HK-2 (cell line): ENCODE results near the gene CDC73.
"Not testable (repeated sequence)": the region's sequence is repeated elsewhere in the genome, so short reads cannot be mapped to it uniquely, and the experiment has no call there.

Source experiments
- DNase-seq: peaks from one replicate; pipeline ENCODE4 v3.0.0-alpha.2; 2018; ENCODE audit not compliant: unreplicated experiment

The CDC73 gene

DNA sequence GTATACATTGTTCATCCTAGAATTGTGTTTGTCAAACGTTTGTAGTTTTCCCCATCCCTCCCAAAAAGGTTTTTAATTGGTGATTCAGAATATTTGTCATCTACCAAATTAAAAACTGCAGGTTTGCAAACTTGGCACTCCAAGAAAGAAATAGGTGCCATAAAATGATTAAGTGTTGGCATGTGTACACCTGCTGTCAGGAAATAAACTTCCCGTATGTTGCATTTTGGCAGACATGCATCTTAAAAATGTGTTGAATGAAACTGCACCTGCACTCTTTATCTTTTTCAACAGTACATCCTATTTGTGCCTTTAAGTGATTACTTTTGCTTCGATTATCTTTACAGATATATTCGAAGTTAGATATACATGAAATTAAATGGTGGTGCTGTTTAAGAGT, 57.3 kb downstream of the CDC73 start:
- no peak for DNase-seq

DNA sequence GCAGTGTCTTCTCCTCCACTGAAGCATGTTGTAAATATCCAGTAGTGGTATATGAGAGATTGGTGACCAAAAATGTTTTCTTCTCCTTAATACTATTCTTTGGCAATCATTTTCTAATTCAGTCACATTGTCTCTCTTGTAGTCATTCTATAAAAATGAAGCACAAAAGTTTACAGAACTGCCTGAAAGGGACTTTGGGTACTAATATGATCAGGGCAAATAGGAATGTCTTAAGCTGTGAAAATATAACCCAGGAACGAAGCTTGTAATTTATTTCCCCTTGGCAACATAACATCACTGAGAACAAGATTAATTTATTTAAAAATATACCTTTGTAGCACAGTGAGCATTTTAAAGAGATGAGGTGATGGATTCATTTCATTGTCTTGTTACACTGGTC, 59.7 kb downstream of the CDC73 start:
- no peak for DNase-seq

DNA sequence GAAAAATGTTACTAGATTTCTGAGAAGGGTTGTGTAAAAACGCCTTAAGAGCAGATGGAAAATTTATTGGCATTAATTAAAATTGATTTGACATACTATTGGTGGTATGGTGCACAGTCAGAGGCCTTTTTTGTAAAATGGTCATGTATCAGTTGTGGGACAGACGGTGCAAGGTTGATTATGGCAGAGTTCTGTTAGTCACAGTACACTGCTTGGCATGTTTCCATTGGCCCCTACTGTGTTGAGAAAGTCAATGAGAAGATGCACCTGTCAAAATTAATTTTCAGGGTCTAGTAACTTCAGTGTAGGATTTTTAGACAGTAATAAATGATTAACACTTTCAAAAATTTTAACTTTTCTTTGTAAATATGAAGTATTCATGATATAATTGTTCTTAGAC, 60.2 kb downstream of the CDC73 start:
- DNase-seq, result no peak

DNA sequence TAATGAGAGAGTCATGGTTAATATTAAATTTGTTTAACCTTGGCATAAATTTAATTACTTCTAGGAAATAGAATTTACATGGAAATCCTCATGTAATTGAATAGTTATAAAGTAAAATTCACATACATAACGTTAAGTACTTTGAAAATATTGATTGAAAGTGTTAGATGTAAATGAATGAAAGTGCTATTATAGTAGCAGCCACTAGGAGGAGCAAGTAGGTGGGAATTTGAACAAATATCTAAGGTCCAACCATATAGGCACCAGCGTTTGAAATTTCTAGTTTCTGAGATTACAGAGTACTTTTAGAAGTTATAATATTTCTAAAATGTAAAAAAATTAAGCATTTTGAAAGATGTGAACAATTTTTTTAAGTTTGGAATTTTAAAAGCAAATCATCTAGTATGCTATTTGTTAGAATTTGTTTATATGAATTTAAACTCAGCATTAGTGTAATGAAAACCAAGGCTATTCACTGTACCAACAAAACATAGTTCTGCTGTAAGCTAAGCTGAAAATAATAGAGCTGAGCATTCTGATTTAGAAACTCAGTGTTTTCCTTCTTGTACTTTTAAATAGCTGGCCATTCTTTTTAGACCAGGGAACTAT, 61.3 kb downstream of the CDC73 start:
- no peak for DNase-seq

DNA sequence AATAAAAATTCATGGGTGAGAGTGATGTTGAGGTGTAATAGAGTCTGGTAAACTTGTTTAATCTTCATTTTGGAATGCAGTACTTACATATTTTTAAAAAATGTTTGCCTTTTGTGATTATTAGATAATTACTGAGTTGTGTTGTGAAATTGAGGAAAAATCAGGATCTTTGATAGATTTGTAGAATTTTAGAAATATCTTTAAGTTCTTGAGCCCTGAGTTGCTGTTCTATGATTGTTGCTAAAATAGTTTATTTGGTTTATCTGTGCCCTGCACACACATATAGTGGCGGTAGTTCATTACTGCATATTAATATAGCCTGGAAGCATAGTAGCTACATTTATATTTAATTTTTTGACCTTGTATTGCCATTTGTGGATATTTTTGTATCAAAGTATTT, 62.9 kb downstream of the CDC73 start:
- DNase-seq, result no peak

DNA sequence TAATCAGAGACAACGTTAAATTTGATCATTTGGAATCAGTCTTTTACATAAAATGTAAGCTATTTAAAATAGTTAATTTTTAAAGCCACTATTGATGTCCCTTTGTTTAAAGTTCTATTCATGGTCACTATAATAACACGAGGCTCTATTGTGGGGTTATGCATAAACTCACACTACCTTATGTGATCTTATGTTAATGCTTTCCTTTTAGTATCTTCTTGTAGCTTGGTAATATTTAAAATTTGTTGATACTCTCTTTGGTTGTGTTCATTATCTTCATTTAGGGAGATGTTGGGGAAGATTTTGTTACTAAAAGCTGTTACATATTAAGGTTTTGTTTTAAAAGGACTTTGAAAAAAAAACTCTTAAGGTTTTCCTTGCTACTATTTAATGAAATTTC, 63.4 kb downstream of the CDC73 start:
- no peak for DNase-seq

DNA sequence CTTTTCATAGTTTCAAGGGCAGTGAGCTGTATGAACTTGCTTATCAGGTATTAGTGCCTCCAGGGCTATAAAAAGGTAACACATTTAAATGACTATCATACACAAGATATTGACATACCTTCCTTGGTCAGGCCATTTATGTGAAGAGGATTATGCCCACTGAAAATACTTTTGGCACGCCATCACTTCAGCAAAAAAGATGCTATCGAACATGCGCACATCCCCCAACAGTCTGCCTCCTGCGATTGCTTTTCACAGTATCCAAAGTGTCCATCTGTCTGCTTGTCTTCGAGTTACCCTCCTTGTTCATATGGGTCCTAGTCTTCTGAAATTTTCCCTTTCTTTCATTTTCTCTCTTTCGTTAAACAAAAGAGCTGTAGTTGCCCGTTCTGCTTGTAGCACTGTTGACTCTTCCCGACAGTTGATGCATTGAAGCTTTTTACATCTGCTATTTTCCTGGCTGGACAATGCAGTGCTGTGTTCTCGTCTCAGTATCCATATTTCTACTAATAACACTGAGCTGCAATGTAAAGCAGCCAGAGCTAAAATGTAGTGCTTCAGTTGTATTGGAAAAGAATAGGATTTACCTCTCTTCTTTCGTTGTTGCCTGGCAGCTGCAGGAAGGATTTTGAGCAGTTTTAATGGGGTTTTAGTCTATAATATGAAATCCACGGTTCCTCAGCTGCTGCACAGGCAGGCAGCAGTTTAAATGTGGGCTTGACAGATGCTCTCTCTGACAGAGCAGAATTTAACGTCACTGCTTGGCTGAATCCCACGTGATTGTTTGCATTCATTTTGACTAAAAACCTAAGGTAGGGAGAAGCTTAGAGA, 64.3 kb downstream of the CDC73 start, which contains the start of gene B3GALT2:
Gene B3GALT2, minus strand, starts transcription at position 713 of the 831 bp plus-strand sequence. CDS start 5,051 bp downstream, outside the sequence.
- DNase-seq, result no peak

DNA sequence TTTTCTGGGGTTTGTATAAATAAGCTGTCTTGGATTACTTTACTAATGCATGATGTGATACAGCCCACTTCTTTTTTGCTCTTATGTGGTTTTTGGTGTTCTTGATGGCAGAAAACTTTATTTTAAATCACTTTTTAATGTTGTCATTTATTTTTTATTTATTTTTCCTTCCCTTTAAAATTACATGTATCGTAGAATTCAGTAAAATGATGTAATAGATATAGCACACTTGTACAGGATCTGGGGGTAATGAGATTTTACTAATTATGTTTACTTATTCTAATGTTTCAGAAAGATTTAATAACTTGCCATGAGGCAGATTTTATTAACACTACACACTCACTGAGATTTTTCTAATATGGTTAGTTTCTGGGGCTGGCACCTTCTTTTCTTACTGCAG, 65.3 kb downstream of the CDC73 start:
- no peak for DNase-seq

DNA sequence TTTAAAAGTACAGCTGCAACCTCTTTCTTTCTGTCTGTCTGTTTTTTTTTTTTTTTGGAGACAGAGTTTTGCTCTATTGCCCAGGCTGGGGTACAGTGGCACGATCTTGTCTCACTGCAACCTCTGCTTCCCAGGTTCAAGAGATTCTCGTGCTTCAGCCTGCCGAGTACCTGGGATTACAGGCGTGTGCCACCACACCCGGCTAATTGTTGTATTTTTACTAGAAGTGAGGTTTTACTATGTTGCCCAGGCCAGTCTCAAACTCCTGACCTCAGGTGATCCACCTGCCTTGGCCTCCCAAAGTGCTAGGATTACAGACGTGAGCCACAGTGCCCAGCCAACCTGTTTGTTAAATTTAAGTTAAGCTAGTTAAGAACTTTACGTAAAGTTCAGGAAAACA, 67.1 kb downstream of the CDC73 start:
- not testable (repeated sequence) for DNase-seq

DNA sequence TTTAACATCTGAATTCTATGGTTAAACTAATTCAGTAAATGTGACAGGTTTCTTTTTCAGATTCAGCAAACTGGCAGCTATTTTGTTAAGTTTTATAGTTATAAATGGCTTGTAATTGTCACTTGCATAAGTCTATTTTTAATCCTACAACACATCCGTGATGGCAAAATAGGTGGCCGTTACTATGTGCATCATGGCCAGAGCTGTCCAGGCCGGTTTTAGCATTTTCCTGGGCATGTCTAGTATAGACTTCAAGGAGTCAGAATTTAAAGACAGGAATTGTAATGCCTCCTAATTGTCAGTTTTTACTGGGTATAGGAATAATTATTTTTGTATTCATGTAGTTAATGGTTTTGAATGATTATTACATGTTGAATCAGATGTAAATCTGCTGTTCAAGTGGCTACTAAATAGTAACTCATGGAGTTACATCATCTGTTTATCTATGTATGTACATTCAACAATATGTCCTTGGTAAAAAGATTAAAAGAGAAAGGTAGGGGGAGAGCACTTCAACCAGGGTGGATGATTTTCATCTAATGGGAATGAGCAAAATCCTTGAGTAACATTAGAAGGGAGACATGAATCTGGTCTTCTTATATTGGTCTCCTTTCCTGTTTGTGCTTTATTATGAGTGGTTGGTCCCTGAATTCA, 67.7 kb downstream of the CDC73 start:
- DNase-seq, result no peak

DNA sequence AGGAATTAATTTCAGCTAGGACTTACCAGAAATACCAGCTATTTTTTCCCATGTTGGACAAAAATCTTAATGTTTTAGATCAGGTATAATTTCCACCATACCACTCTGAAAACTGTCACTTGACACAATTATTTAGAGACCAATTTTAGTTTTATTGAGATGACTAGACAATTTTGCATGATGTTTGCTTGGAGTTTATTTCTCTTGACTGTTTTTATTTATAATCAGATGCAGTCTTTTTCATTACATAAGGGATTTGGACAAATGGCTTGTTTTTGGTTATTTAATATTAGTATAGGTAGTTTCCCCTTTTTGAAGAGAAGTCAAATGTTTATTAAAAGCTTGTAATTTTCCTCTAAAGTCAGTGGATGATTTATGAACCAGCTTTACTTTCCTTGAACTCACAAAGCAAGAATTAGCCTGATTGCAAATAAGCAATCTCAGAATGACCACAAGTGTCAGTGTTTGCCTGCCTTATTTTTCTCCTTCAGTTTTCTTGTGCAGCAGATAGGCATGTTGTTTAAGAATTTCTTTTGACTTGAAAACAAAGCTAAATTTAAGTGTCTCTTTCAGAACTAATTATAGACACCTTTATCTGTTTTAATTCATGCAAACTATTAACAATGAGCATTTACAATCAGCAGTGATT, 68.4 kb downstream of the CDC73 start:
- no peak for DNase-seq

DNA sequence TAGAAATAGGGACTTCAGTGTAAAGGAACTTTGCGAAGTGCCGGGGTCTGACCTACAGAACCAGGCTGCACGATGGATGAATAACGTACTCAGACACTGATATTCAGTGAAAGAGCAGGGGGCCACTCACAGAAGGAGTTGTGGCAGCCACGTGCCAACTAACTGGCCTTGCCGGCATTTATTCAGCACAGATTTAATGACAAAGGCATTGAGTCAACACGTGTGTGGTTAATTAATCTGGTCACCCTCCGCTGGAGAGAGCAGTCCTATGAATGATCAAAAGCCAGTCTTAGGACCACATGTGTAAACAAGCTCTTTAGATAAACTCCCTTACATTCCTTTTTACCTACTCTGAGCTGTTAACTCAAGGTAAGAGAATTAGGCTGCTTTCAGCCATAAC, 70.8 kb downstream of the CDC73 start:
- DNase-seq, result no peak

DNA sequence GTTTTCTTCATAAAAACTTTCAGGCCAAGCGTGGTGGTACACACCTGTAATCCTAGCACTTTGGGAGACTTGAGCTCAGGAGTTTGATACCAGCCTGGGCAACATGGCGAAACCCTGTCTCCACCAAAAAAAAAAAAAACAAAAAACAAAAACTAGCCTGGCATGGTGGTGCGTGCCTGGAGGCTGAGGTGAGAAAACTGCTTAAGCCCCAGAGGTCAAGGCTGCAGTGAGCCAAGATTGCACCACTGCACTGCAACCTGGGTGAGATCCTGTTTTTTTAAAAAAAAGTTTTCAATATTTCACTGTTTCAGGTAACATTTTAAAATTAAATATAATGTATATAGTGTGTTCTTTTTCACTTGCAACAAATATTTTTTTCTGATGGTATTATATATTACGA, 78.1 kb downstream of the CDC73 start:
- DNase-seq, result no peak

DNA sequence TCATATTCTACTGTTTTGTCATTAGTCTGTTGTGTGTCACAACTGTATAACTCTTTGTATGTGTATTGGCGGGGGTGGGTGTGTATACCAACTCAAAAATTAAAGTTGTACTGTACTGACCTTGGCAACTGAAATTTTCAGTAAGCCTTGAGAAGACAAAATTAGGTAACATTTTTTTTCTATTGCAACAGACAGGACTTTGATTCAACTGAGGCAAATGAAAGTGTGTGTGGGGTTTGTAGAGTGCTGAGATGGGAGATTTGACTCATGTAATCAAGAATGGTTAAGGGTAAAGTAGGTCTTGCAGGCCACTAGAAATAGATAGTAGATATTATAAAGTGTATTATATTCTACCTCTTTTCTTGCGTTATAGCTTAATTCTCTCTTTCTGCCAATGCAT, 79.2 kb downstream of the CDC73 start:
- DNase-seq, result no peak

DNA sequence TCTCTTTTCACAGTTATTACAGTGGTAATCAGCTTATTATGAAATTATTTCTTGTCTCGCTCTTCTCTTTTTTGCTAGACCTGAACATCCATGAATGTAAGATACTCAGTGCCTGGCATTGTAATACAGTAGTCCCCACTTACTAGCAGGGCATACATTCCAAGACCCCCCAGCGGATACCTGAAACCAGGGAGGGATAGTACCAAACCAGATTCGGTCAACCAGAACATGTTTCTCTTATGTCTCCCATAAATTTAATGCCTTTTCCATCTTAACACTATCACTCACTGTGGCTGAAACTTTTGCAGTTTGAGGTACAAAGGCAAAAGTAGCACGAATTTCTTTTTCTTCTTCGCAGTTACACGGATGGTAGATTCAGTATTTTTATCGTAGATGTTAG, 89.2 kb downstream of the CDC73 start:
- DNase-seq, result no peak

DNA sequence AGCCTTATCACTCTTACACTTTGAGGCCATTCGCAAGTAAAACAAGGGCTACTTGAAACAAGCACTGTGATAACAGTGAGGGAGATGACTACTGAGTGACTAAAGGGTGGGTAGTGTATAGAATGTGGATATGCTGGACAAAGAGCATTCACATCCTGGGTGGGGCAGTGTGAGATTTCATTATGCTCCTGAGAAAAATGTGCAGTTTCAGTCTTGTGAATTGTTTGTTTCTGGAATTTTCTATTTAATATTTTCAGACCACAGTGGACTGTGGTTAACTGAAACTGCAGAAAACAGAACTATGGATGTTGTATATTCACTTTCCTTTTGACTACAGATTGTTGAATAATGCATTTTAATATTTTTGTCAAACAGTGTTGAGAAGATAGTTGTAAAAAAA, 89.7 kb downstream of the CDC73 start:
- DNase-seq, result peak; percentile 13

DNA sequence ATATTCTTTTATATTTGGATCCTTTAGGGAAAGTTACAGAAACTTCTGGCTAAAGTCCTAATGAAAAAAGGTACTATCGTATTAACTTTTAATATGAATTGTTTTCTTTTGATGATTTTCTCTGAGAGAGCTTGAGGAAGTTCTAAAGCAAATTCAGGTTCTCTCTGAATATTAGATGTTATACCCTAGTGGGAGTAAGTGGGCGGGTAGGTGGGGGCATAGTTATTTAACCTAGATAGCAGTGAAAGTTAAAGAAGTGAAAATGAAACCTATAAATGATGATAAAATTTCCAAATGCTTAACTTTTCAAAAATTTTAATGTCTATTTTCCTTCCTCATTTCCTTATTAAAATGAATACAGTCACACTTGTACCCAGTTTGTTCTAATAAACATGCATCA, 90.8 kb downstream of the CDC73 start:
- DNase-seq, result no peak

DNA sequence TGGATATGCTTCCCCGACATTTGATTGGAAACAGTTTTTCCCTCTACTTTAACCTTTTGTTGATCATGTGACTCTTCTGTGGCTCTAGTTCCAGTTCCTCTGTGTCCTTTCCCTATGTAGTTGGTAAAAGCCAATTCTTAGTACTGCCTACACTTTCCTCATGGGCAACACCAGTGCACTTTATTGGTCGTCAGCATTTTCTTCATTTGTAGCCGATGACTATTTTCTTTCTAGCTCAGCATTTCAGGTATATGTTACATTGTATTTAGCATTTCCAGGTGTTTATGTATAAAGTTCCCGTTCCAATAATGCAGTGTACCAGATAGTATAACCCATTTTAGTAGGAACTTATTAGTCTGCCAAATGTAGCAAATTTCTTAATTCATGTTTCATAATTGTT, 92.2 kb downstream of the CDC73 start:
- no peak for DNase-seq

DNA sequence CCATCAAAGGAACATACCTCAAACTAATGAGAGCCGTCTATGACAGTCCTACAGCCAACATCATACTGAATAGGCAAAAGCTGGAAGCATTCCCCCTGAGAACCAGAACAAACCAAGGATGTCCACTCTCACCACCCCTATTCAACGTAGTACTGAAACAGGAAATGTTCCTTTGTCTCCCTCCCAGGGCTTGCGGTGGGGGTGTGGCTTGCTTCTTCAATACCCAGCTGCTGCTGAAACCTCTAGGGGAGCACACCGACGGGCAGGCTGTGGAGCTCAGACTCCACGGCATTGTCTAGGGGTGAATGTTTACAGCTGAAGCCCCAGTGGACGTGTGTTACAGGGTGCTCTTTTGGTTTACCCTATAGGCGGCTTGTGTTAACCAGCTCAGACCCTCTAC, 95.1 kb downstream of the CDC73 start:
- DNase-seq, result no peak

DNA sequence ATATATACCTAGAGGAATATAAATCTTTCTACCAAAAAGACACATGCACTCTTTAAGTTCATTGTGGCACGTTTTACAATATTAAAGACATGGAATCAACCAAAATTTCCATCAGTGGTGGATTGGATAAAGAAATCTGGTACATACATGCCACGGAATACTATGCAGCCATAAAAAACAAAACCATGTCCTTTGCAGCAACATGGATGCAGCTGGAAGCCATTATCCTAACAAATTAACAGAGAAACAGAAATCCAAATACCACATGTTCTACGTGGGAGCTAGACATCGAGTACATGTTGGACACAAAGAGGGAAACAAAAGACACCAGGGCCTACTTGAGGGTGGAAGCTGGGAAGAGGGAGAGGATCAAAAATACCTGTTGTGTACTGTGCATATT, 97.6 kb downstream of the CDC73 start:
- no peak for DNase-seq

DNA sequence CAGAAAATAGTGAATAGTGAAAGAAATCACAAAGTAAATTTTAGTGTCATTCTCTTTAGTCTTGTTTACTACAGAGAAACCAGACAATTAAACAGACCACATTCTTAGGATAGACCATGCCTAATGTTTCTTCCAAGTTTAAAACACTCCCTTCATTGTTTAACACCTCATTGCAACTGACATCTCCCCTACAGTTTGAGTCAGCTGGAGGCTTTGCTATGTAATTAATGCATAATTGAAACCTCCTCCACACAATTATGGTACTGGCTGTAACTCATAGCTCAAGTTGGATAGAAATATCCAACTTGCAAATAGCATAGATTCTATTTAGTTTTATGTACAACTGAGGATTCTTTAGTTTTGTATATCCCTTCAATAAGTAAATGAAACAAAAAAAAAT, 99.8 kb downstream of the CDC73 start:
- no peak for DNase-seq

DNA sequence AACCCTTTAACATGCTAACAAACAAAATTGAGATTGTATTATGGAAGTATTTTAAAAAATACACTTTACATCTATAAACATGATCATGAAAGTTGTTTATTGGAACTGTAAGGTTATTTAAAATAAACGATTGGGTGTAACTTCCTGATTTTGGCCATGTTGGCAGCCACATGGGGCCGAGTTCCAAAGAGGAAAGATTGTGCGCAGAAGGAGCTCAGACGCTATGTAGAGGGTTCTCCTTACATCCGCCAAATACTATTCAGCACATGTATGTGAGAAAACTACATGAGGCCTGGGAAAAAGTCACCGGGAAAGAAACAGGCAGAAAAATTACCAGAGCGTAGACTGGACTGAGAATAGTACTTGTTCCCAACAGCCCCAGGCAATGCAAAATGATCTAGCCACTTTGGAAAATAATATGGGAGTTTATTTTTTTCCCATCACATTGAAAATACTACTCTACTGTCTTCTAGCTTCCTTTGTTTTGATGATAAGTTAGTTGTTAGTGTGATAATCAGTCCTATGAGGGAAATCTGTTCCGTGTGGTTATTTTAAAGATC, 100.3 kb downstream of the CDC73 start:
- no peak for DNase-seq
